Measurements from ENCODE around the gene STOM.
A peak's percentile ranks its signal among the peaks of the same experiment; 100 is the strongest.
"Not testable (repeated sequence)": the region's sequence is repeated elsewhere in the genome, so short reads cannot be mapped to it uniquely, and the experiment has no call there.

STOM gene

GRCh38 chr9:121369595-121370265 is at the start of gene STOM:
TSS of gene STOM (minus strand) at chr9:121370250. CDS start at chr9:121370187, 63 bp downstream.
- peak; percentile 24 for DNase-seq

GRCh38 chr9:121411993-121412392 is 41.9 kb upstream of the STOM start:
- no peak for DNase-seq

GRCh38 chr9:121405899-121406298 is 35.8 kb upstream of the STOM start:
- DNase-seq, result no peak

GRCh38 chr9:121404906-121405305 is 34.9 kb upstream of the STOM start:
- no peak for DNase-seq

GRCh38 chr9:121399883-121400607 is 30.0 kb upstream of the STOM start:
- peak; percentile 72 for DNase-seq

GRCh38 chr9:121399126-121399882 is 29.3 kb upstream of the STOM start:
- DNase-seq, result no peak

GRCh38 chr9:121398374-121398773 is 28.3 kb upstream of the STOM start:
- no peak for DNase-seq

- not testable (repeated sequence) for DNase-seq
Observed at GRCh38 chr9:121397277-121397676, 27.2 kb upstream of the STOM start.

- DNase-seq, result no peak
Observed at GRCh38 chr9:121395558-121395957, 25.5 kb upstream of the STOM start.

- DNase-seq, result no peak
Observed at GRCh38 chr9:121394292-121394691, 24.2 kb upstream of the STOM start.

GRCh38 chr9:121393318-121393717 is 23.3 kb upstream of the STOM start:
- DNase-seq, result no peak

GRCh38 chr9:121390372-121390771 is 20.3 kb upstream of the STOM start:
- no peak for DNase-seq

- no peak for DNase-seq
Observed at GRCh38 chr9:121388140-121388905, 18.3 kb upstream of the STOM start.

GRCh38 chr9:121386442-121387175 is 16.6 kb upstream of the STOM start:
- no peak for DNase-seq

GRCh38 chr9:121383715-121384114 is 13.7 kb upstream of the STOM start:
- no peak for DNase-seq

- no peak for DNase-seq
Observed at GRCh38 chr9:121380846-121381245, 10.8 kb upstream of the STOM start.

GRCh38 chr9:121376214-121376830 is 6.3 kb upstream of the STOM start:
- DNase-seq, result peak; percentile 17

- no peak for DNase-seq
Observed at GRCh38 chr9:121373011-121373729, 3.1 kb upstream of the STOM start.

- no peak for DNase-seq
Observed at GRCh38 chr9:121372239-121373010, 2.4 kb upstream of the STOM start.

GRCh38 chr9:121371495-121372061 is 1.5 kb upstream of the STOM start:
- no peak for DNase-seq
